ENCODE data around the gene SNAPC1.

DNA sequence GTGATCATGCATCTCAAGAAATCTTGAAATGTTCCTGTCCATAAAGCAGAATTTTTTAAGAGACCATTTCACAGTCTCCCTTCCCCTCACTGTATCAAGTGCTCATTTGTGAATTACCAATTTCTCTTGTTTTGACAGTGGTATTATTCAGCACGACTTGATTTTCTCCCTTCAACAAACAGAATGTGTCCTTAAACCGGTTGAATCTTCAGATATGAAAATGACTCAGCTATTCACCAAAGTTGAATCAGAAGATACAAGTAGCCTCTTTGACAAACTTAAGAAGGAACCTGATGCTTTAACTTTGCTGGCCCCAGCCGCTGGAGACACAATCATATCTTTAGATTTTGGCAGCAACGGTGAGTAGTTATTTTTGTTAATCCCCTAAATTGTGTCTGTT, 25.5 kb upstream of the SNAPC1 start:
- TF ChIP-seq, protein P1, sequence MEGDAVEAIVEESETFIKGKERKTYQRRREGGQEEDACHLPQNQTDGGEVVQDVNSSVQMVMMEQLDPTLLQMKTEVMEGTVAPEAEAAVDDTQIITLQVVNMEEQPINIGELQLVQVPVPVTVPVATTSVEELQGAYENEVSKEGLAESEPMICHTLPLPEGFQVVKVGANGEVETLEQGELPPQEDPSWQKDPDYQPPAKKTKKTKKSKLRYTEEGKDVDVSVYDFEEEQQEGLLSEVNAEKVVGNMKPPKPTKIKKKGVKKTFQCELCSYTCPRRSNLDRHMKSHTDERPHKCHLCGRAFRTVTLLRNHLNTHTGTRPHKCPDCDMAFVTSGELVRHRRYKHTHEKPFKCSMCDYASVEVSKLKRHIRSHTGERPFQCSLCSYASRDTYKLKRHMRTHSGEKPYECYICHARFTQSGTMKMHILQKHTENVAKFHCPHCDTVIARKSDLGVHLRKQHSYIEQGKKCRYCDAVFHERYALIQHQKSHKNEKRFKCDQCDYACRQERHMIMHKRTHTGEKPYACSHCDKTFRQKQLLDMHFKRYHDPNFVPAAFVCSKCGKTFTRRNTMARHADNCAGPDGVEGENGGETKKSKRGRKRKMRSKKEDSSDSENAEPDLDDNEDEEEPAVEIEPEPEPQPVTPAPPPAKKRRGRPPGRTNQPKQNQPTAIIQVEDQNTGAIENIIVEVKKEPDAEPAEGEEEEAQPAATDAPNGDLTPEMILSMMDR (IDR thresholded peaks at IDR 0.05; ENCODE audit: low read depth, low read length): no peak
- TF ChIP-seq EZH2phosphoT487 (IDR thresholded peaks at IDR 0.05; ENCODE audit: low read depth): no peak
